Stomach (tissue), 9 donors: ENCODE measurements around the gene KRTCAP2. TPM values are rescaled to one million over a fixed set of nuclear protein-coding genes. Genes with fewer than 3 reads are reported as not detected.

Source experiments
- DNase-seq, 2 donors: peaks; one replicate each; pipeline versions ENCODE4 v3.0.0 to v3.0.0-alpha.2; 2013 to 2019
- H3K27ac ChIP-seq, 5 donors: fragments of 200-600 bp in 4 of 5; sonication (generic) in 4 of 5; one replicate each; pipeline ENCODE4 v1.5.1; 2013 to 2019; ENCODE audit warnings: mild to moderate bottlenecking in 1 of 5, moderate library complexity in 1 of 5
- H3K27me3 ChIP-seq, 3 donors: fragments of 200-600 bp; sonication (generic); one replicate each; pipeline ENCODE4 v1.5.1; 2017 to 2019; ENCODE audit warnings: mixed run types in 1 of 3
- H3K36me3 ChIP-seq, 4 donors: fragments of 200-600 bp; sonication (generic); 1 replicate in 3 of 4; 2 replicates in 1 of 4; pipeline ENCODE4 v1.5.1; 2016 to 2019
- H3K4me1 ChIP-seq, 4 donors: fragments of 200-600 bp; sonication (generic); one replicate each; pipeline ENCODE4 v1.5.1; 2016 to 2019
- H3K4me3 ChIP-seq, 4 donors: fragments of 200-600 bp; sonication (generic) in 3 of 4; one replicate each; pipeline ENCODE4 v1.5.1; 2016 to 2019; ENCODE audit warnings: mild to moderate bottlenecking in 1 of 4
- H3K9me3 ChIP-seq, 4 donors: fragments of 200-600 bp; sonication (generic); one replicate each; pipeline ENCODE4 v1.5.1; 2016 to 2019
- EP300 ChIP-seq: sonication (generic); formaldehyde crosslinking; IDR thresholded peaks from one replicate; pipeline ENCODE4 v1.6.1; 2017; ENCODE audit warnings: antibody characterized with exemption
- POLR2A ChIP-seq, 4 donors: fragments of 450-650 bp; IDR thresholded peaks; one replicate each; pipeline ENCODE4 v1.6.1; 2016; ENCODE audit warnings: antibody characterized with exemption in 4 of 4, control low read depth in 2 of 4, mild to moderate bottlenecking in 1 of 4, moderate library complexity in 1 of 4
- POLR2AphosphoS5 ChIP-seq, 3 donors: sonication (generic); formaldehyde crosslinking; IDR thresholded peaks; one replicate each; pipeline ENCODE4 v1.6.1; 2016; ENCODE audit warnings: antibody characterized with exemption in 3 of 3
- WGBS, 5 donors: extraction: QIAGEN DNeasy Blood & Tissue Kit in 3 of 5; methylation state at CpG; one replicate each; pipeline versions ENCODE4 v1.1.5 to v1.1.7; 2013 to 2018; 5-methylcytosine and 5-hydroxymethylcytosine counted together
- intact Hi-C: fragments of 100-400 bp; cut with DNase I; formaldehyde crosslinking; loops from one replicate; pipeline ENCODE4 v1.15.1; 2023; ENCODE audit warnings: low total_unique reads
- polyA plus RNA-seq, 3 donors: library from polyadenylated mRNA; stranded (reverse); fragments of 200-250 nt; gene quantifications; one replicate each; pipeline ENCODE4 v1.2.3, GENCODE V29; 2013
- total RNA-seq, 5 donors: library from RNA; depleted of rRNA; stranded (reverse); fragments of >200 nt; gene quantifications; one replicate each; pipeline versions ENCODE4 v1.1.0 to v1.2.3, GENCODE V29; 2014 to 2016
- TF ChIP-seq, protein P1 (sequence below), 7 experiments: fragments of 450-650 bp in 4 of 7; fragments of 200-600 bp in 3 of 7; sonication (generic) in 3 of 7; IDR thresholded peaks; one replicate each; pipeline ENCODE4 v1.5.1; 2016 to 2019; ENCODE audit warnings: antibody characterized with exemption in 7 of 7, control low read depth in 2 of 7, mild to moderate bottlenecking in 1 of 7
- donor health status: healthy with polysubstance abuse.
- donor health status: Bipolar disorder and iron deficiency.
- donor health status: healthy.

The KRTCAP2 gene
- total and polyA plus RNA-seq, 8 donors: 60.8 to 399 (median 184) TPM

GRCh38 chr1:155125511-155125945 lies 47.6 kb downstream of the KRTCAP2 start:
- Histone ChIP-seq H3K27me3 (peaks cover 0 to 37% (median 9%) of the 10 kb centered on the region in 3 donors), H3K9me3 (no peaks in the 10 kb centered on the region), H3K27ac (peak overlapping the region; percentile 93 to 100 (median 98)), H3K36me3 (no peaks in the 10 kb centered on the region), H3K4me3 (no peak overlapping the region), H3K4me1 (peaks cover 45 to 73% (median 67%) of the 10 kb centered on the region in 4 donors)
- peak in 1 of 2 donors; percentile 24 for DNase-seq
- intact Hi-C loops: no loop called here
- TF ChIP-seq POLR2AphosphoS5 (IDR thresholded peaks at IDR 0.05): no peak
- TF ChIP-seq, protein P1, sequence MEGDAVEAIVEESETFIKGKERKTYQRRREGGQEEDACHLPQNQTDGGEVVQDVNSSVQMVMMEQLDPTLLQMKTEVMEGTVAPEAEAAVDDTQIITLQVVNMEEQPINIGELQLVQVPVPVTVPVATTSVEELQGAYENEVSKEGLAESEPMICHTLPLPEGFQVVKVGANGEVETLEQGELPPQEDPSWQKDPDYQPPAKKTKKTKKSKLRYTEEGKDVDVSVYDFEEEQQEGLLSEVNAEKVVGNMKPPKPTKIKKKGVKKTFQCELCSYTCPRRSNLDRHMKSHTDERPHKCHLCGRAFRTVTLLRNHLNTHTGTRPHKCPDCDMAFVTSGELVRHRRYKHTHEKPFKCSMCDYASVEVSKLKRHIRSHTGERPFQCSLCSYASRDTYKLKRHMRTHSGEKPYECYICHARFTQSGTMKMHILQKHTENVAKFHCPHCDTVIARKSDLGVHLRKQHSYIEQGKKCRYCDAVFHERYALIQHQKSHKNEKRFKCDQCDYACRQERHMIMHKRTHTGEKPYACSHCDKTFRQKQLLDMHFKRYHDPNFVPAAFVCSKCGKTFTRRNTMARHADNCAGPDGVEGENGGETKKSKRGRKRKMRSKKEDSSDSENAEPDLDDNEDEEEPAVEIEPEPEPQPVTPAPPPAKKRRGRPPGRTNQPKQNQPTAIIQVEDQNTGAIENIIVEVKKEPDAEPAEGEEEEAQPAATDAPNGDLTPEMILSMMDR (IDR thresholded peaks at IDR 0.05): peak in 1 of 7 experiments; percentile 3
- WGBS, 5 donors: 55 to 63% (median 58%) methylated on average over 10 to 11 of the region's 11 CpGs

DNA sequence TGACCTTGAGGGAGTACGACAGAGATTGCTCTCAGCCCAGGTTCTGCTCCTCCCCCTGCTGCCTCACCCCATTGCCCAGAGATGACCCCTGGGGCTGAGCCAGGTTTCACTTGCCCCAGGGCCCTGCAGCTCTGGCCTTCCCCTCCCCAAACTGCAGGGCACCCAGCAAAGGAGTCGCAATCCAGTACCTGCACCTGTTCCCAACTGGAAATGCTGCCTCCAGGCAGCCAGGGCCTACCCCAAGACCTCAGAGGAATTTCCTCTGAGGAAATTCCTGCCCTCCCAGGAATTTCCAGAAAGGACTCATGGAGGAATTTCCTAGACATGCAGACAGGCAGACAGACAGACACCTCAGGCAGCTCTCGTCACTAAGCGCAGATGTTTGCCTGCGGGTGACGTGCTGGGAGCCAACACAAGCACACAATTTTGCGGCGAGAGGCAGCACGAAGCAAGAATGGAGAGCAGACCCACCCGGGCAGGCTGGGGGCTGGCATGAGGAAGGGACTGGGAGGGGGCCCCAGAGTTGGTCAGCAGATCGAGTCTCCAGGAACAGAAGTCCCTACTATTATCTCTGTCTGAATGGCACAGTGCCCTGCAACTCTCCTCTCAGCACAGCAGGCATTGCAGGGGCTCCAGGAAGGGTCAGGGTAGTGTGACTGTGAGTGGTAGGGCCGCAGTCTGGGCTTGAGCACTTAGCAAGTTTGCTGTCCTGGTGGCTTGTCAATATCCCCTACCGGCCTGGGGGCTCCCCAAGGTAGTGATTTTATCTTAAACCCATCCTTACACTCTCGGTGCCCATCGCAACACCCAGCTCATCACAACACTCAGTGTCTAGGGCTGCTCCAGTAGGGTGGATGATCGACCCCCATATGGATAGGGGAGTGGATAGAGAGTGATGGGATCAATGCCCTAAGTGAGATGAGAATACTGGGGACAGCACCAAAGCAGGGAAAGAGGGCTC lies 48.3 kb downstream of the KRTCAP2 start:
- WGBS, 5 donors: 70 to 82% (median 77%) methylated on average over 16 of the region's 16 CpGs
- intact Hi-C loops: no loop called here
- H3K27ac ChIP-seq: peak overlapping the region; percentile 93 to 100 (median 98)

GRCh38 chr1:155123801-155124200 lies 49.3 kb downstream of the KRTCAP2 start:
- Histone ChIP-seq H3K9me3 (no peaks in the 10 kb centered on the region), H3K27me3 (peaks cover 0 to 28% (median 9%) of the 10 kb centered on the region in 3 donors), H3K27ac (peak overlapping the region; percentile 93 to 100 (median 98)), H3K4me3 (no peak overlapping the region), H3K4me1 (peaks cover 33 to 63% (median 54%) of the 10 kb centered on the region in 4 donors), H3K36me3 (no peaks in the 10 kb centered on the region)
- 45 to 57% (median 49%) methylated on average over 4 of the region's 4 CpGs for WGBS, 5 donors
- TF ChIP-seq POLR2AphosphoS5 (IDR thresholded peaks at IDR 0.05): no peak
- TF ChIP-seq, protein P1 (IDR thresholded peaks at IDR 0.05): no peak
- no peak for TF ChIP-seq EP300
- TF ChIP-seq POLR2A (IDR thresholded peaks at IDR 0.05): no peak
- peak in 1 of 2 donors; percentile 31 for DNase-seq
- intact Hi-C loops: no loop called here

More for the DNA sequence above, 48.3 kb downstream of the KRTCAP2 start:
- Histone ChIP-seq H3K4me1 (peaks cover 38 to 73% (median 63%) of the 10 kb centered on the region in 4 donors), H3K9me3 (no peaks in the 10 kb centered on the region), H3K27me3 (peaks cover 0 to 37% (median 9%) of the 10 kb centered on the region in 3 donors), H3K36me3 (no peaks in the 10 kb centered on the region), H3K4me3 (no peak overlapping the region)
- TF ChIP-seq POLR2AphosphoS5 (IDR thresholded peaks at IDR 0.05) (no peak), POLR2A (IDR thresholded peaks at IDR 0.05) (no peak), EP300 (no peak)
- TF ChIP-seq, protein P1 (IDR thresholded peaks at IDR 0.05): no peak
- peak; percentile 23 to 68 for DNase-seq

GRCh38 chr1:155122308-155122707 lies 50.8 kb downstream of the KRTCAP2 start:
- Histone ChIP-seq H3K27ac (no peak overlapping the region), H3K27me3 (peaks cover 0 to 13% (median 6%) of the 10 kb centered on the region in 3 donors), H3K4me3 (no peak overlapping the region), H3K4me1 (peaks cover 27 to 49% (median 40%) of the 10 kb centered on the region in 4 donors), H3K9me3 (no peaks in the 10 kb centered on the region), H3K36me3 (no peaks in the 10 kb centered on the region)
- DNase-seq: no peak
- no peak for TF ChIP-seq POLR2AphosphoS5 (IDR thresholded peaks at IDR 0.05)
- TF ChIP-seq, protein P1 (IDR thresholded peaks at IDR 0.05): no peak
- TF ChIP-seq EP300: no peak
- no peak for TF ChIP-seq POLR2A (IDR thresholded peaks at IDR 0.05)
- intact Hi-C loops: no loop called here
- 78 to 94% (median 88%) methylated on average over 2 of the region's 2 CpGs for WGBS, 5 donors
